GM21528 (cell line): ENCODE measurements around the gene DOCK3.

Experiments
- ATAC-seq: cut with Tn5 transposase; IDR thresholded peaks from one replicate; pipeline ENCODE4 v1.9.1; 2021; ENCODE audit warnings: mild to moderate bottlenecking, moderate library complexity; ENCODE audit not compliant: unreplicated experiment, low FRiP score

The DOCK3 gene

DNA sequence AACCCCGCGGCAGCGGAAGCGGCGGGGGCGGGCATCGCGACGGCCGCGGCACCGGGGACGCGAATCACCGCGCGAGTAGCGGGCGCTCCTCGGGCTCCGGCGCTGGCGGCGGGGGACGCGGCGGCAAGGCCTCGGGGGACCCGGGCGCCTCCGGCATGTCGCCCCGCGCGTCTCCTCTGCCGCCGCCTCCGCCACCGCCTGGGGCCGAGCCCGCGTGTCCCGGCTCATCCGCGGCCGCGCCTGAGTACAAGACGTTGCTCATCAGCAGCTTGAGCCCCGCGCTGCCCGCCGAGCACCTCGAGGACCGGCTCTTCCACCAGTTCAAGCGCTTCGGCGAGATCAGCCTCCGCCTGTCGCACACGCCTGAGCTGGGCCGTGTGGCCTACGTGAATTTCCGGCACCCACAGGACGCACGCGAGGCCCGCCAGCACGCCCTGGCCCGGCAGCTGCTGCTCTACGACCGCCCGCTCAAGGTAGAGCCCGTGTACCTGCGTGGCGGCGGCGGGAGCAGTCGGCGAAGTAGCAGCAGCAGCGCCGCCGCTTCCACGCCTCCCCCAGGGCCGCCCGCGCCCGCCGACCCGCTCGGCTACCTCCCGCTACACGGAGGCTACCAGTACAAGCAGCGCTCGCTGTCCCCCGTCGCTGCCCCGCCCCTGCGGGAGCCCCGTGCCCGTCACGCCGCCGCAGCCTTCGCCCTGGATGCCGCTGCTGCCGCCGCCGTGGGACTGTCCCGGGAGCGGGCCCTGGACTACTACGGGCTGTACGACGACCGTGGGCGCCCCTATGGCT, 717.0 kb downstream of the DOCK3 start:
- peak; percentile 13 for ATAC-seq

- no peak for ATAC-seq
These were observed 717.8 kb downstream of the DOCK3 start for GRCh38 chr3:51392355-51393133.

DNA sequence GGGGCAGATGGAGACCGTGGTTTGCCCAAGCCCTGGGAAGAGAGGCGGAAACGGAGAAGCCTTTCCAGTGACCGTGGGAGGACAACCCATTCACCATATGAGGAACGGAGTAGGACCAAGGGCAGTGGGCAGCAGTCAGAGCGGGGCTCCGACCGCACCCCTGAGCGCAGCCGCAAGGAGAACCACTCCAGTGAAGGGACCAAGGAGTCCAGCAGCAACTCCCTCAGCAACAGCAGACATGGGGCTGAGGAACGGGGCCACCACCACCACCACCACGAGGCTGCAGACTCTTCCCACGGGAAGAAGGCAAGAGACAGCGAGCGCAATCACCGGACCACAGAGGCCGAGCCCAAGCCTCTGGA, 718.4 kb downstream of the DOCK3 start:
- ATAC-seq: no peak

GRCh38 chr3:51393564-51393963, 718.8 kb downstream of the DOCK3 start:
- ATAC-seq: no peak

- no peak for ATAC-seq
These were observed 719.8 kb downstream of the DOCK3 start for GRCh38 chr3:51394541-51394940.

GRCh38 chr3:51395493-51396213, 720.9 kb downstream of the DOCK3 start:
- no peak for ATAC-seq

DNA sequence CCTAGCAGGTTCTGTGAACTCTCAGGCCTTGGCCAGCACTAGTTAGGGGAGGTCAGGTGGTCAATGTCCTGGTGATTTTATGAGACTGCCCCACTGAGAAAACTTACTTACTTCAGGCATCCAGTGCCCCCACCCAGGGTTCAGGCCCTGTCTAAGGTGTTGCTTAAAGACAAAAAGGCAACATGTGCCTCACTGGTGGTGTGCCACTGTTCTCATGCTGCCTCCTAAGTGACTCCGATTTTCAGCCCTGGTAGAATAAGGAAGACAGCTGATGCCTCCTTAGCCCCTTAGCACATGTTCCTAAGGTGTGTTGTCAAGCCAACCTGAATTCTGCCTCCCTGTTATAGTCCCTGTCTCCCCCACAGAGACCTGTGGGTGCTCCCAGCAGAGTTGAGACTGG, 721.7 kb downstream of the DOCK3 start:
- no peak for ATAC-seq

DNA sequence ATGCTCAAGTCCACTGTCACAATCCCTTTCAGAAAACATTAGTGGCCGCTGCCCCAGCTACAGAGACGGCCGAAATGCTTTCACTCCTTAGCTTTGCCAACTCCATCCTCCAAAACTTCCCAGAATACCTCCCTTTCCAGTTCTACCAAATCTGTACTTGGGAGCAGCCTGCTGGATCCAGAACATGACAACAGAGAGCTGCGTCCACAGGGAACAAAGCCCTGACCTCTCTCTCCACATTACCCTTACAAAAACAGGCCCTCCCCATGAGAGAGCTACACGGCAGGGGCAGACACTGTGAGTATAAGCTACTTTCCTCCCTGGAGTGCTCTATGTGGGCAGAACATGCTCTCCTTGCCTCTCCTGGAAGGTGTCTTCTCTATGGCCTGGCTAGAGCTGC, 722.7 kb downstream of the DOCK3 start:
- ATAC-seq: no peak

GRCh38 chr3:51398595-51399310, 724.0 kb downstream of the DOCK3 start:
- ATAC-seq: no peak

- ATAC-seq: no peak
These were observed 725.4 kb downstream of the DOCK3 start for GRCh38 chr3:51400166-51400565.

DNA sequence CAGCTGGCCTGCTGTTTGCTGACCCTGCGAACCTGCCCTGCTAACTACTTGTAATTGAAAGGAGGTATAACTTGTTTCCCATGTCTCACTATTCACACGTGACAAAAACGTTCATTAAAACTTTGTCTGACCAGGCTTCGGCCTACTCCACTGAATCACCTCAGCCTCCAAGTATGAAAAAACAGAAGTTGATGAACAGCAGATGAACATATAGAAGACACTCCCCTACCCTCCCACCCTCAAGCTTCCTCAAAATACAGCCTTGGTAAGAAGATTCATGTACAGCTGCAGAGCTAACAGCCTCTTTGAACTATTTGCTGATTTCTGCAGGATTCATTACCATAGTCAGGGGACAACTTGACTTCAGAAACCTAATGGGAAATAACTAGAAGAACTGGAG, 727.0 kb downstream of the DOCK3 start:
- ATAC-seq: no peak

- ATAC-seq: no peak
These were observed 728.9 kb downstream of the DOCK3 start for GRCh38 chr3:51403675-51404074.

DNA sequence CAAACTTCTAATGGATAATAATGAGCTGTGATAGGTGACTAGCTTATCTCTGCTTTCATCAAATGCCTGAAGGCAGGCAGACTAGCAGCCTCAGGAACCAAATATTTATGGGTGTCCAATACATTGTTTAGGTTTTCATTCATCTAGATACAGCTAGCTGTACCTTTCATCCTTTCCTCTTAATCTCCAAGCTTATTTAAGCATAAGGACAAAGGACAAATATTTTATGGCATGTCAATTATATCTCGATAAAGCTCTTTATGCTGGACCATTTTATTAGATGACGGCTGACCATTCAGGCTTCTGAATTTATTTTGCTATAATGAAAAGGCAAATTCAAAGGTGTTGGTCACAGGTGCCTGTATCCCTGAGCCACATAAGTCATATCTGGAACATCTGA, 733.3 kb downstream of the DOCK3 start:
- no peak for ATAC-seq

GRCh38 chr3:51408813-51409212, 734.1 kb downstream of the DOCK3 start:
- ATAC-seq: no peak

DNA sequence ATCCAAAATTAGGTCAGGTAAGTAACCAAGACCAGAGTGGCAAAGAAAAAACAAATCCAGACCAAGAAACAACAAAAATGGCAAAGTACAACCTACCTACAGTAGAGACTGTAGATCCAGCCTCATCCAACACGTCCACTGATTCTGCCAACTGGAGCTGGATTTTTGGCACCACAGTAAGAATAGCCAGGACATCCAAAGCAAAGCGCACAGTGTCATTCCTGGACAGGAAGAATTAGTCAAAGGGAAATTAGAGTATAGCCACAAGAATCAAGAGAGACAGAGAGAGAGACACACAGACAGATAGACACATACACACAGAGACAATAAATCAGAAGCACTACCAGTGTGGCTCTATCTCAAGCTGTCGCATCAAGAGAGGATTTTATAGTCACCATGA, 747.5 kb downstream of the DOCK3 start:
- ATAC-seq: no peak

GRCh38 chr3:51426921-51427320, 752.2 kb downstream of the DOCK3 start:
- ATAC-seq: no peak

- ATAC-seq: no peak
These were observed 754.4 kb downstream of the DOCK3 start for GRCh38 chr3:51429138-51429537.
